ENCODE data around the gene IPO4. TPM values are rescaled to one million over a fixed set of nuclear protein-coding genes. Genes with fewer than 3 reads are reported as not detected.

IPO4 gene
- total RNA-seq, 1 experiment from 2014 or later, result 116 TPM

- DNase-seq, result no peak
- Histone ChIP-seq H3K56ac (ENCODE audit: insufficient read length, low read depth, low read length) (no peak overlapping the region), H2BK12ac (ENCODE audit: insufficient read length, low read depth, low read length) (no peak overlapping the region), H3T11ph (ENCODE audit: low read length) (no peak overlapping the region), H2BK20ac (ENCODE audit: low read depth, low read length, poor library complexity, severe bottlenecking) (no peak overlapping the region), H2AFZ (ENCODE audit: low read length) (no peak overlapping the region), H2BK5ac (ENCODE audit: insufficient read length, low read length) (no peak overlapping the region), H3K23me2 (ENCODE audit: insufficient read length, low read depth, low read length, poor library complexity, severe bottlenecking) (peaks cover 15% of the 10 kb centered on the region), H2BK15ac (ENCODE audit: low read depth, low read length) (no peak overlapping the region), H3K4me1 (ENCODE audit: insufficient read depth, low read length) (0 out of 2 replicates have a peak, but pooled peaks cover 6% of the 10 kb centered on the region), H3K9me3 (ENCODE audit: control insufficient read depth, low read depth, low read length) (no peaks in the 10 kb centered on the region), H4K20me1 (ENCODE audit: control insufficient read depth, insufficient read depth, insufficient read length) (peaks cover 2% of the 10 kb centered on the region), H3K4me2 (ENCODE audit: insufficient read depth, insufficient read length, low read length) (no peak overlapping the region), H3K79me2 (ENCODE audit: insufficient read depth, low read length) (peaks cover 3% of the 10 kb centered on the region; the same call in 1 of the 2 replicates), H4K91ac (ENCODE audit: insufficient read length, low read depth, low read length) (no peak overlapping the region), H3K9ac (ENCODE audit: extremely low read depth, insufficient read length, low read length) (no peak overlapping the region), H3K14ac (ENCODE audit: insufficient read depth, low read length) (no peak overlapping the region), H2BK120ac (ENCODE audit: low read depth, low read length, poor library complexity, severe bottlenecking) (no peak overlapping the region), H3K4ac (ENCODE audit: low read depth, low read length) (no peak overlapping the region), H3K27ac (ENCODE audit: insufficient read length, low read depth, low read length) (no peak overlapping the region), H4K8ac (replicated peaks; ENCODE audit: insufficient read length, low read depth, low read length) (no peak overlapping the region), H3K27me3 (ENCODE audit: insufficient read depth, low read length) (no peaks in the 10 kb centered on the region), H3K79me1 (ENCODE audit: insufficient read depth, low read depth, low read length, poor library complexity, severe bottlenecking) (peaks cover under 1% of the 10 kb centered on the region), H4K5ac (ENCODE audit: insufficient read length, low read depth, low read length) (no peak overlapping the region), H3K23ac (ENCODE audit: insufficient read length, low read depth, low read length) (no peak overlapping the region), H3K18ac (ENCODE audit: insufficient read length, low read depth, low read length) (no peak overlapping the region), H2AK5ac (ENCODE audit: insufficient read length, low read length) (no peak overlapping the region)
- Mint-ChIP-seq H3K36me3 (ENCODE audit: insufficient read depth in 1 of 3, low read depth in 3 of 3) (peaks cover 35 to 67% (median 65%) of the 10 kb centered on the region in 3 experiments; a peak in 6 of 7 replicates), H3K4me1 (peaks cover 8 to 20% of the 10 kb centered on the region in 2 experiments), H3K27ac (no peak overlapping the region), H3K27me3 (ENCODE audit: low read depth) (no peaks in the 10 kb centered on the region), H3K9me3 (no peaks in the 10 kb centered on the region), H3K4me3 (no peak overlapping the region)
- WGBS (ENCODE audit: extremely low coverage, insufficient read length, low lambda C conversion rate), result no CpG with 5 or more reads among the region's 5 CpGs
- no peak for TF ChIP-seq CTCF (conservative IDR thresholded peaks at IDR 0.05)
These were observed 47.4 kb upstream of the IPO4 start for GRCh38 chr14:24235804-24236688.
